Cardiac fibroblast (primary cell): ENCODE data around the gene OR5H15.
A peak's percentile ranks its signal among the peaks of the same experiment; 100 is the strongest.
"Not testable (repeated sequence)": the region's sequence is repeated elsewhere in the genome, so short reads cannot be mapped to it uniquely, and the experiment has no call there.

ENCODE experiments used
- DNase-seq, 2 donors: peaks; one replicate each; pipeline versions ENCODE4 v3.0.0 to v3.0.0-alpha.2; 2010; ENCODE audit warnings: low read depth in 2 of 2
- H3K4me3 ChIP-seq, 2 donors: replicated peaks in 1 of 2; 1 replicate in 1 of 2; 2 replicates in 1 of 2; pipeline ENCODE4 v1.5.1; 2011; ENCODE audit warnings: low read depth in 2 of 2, low read length in 2 of 2, mild to moderate bottlenecking in 2 of 2, moderate library complexity in 1 of 2
- TF ChIP-seq, protein P1 (sequence below): IDR thresholded peaks from one replicate; pipeline ENCODE4 v1.5.1; 2011; ENCODE audit warnings: low read depth, mild to moderate bottlenecking, low read length, inconsistent platforms

OR5H15 gene

DNA sequence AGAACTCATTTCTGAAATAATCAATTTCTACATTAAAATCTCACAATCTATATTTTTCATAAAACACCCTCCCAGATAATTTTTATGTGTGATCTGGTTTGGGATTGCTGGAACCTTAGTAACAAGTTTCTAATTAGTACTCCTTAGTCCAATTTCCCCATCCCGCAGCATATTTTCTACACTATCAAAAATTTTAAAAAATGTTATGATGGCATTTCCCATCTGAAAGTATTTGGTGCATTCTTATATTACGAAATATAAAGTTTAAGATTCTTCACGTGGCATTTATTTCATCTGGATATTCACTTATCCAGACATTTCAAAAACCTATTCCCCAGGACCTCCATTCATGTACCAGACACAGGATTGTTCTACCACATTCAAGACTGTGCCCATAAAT, 17.7 kb upstream of the OR5H15 start:
- DNase-seq = no peak
- TF ChIP-seq, protein P1, sequence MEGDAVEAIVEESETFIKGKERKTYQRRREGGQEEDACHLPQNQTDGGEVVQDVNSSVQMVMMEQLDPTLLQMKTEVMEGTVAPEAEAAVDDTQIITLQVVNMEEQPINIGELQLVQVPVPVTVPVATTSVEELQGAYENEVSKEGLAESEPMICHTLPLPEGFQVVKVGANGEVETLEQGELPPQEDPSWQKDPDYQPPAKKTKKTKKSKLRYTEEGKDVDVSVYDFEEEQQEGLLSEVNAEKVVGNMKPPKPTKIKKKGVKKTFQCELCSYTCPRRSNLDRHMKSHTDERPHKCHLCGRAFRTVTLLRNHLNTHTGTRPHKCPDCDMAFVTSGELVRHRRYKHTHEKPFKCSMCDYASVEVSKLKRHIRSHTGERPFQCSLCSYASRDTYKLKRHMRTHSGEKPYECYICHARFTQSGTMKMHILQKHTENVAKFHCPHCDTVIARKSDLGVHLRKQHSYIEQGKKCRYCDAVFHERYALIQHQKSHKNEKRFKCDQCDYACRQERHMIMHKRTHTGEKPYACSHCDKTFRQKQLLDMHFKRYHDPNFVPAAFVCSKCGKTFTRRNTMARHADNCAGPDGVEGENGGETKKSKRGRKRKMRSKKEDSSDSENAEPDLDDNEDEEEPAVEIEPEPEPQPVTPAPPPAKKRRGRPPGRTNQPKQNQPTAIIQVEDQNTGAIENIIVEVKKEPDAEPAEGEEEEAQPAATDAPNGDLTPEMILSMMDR = no peak
- H3K4me3 ChIP-seq = no peak overlapping the region

DNA sequence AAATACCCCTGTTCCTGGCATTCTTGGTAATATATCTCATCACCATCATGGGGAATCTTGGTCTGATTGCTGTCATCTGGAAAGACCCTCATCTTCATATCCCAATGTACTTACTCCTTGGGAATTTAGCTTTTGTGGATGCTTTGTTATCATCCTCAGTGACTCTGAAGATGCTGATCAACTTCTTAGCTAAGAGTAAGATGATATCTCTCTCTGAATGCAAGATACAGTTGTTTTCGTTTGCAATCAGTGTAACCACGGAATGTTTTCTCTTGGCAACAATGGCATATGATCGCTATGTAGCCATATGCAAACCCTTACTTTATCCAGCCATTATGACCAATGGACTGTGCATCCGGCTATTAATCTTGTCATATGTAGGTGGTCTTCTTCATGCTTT, 17.0 kb upstream of the OR5H15 start:
- not testable (repeated sequence) for H3K4me3 ChIP-seq, DNase-seq

DNA sequence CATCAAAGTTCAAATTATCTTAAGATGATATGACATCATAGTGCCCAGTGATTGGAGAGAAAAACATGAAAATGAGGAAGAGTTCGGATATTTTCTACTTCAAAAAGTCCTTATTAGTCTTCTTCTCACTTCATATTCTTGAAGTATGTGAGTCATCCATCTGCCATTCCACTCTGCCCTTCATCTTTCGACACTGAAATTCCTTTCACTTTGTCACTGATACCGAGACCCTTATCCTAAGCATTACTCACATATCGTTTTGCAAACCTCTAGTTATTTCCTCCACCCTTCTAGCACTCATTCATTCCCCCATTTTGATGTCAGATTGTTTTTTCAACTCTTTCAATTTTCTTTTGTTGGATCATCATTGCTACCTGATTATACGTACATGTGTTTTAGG, 15.3 kb upstream of the OR5H15 start:
- no peak overlapping the region for H3K4me3 ChIP-seq
- peak in 1 of 2 donors; percentile 18 for DNase-seq
- TF ChIP-seq, protein P1 = no peak

DNA sequence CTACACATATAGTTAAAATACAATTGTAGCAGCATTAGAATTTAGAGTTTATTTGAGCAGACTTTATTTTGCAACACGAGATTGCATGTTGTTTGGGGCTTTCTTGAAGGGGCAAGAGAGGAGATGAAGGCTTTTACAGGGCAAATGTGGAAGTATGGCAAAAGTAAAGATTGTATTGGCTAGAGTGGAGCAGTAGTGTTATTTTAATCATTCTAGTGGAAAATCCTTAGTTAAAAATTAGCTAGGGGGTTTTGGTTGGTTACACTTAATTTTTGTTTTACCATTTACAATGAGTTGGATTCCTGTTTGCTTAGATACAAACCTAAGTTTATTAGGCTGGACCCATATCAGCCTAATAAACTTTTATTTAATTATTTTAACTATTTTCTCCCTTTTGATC, 4.6 kb downstream of the OR5H15 start:
- DNase-seq = no peak
- H3K4me3 ChIP-seq = no peak overlapping the region
- TF ChIP-seq, protein P1 = no peak

DNA sequence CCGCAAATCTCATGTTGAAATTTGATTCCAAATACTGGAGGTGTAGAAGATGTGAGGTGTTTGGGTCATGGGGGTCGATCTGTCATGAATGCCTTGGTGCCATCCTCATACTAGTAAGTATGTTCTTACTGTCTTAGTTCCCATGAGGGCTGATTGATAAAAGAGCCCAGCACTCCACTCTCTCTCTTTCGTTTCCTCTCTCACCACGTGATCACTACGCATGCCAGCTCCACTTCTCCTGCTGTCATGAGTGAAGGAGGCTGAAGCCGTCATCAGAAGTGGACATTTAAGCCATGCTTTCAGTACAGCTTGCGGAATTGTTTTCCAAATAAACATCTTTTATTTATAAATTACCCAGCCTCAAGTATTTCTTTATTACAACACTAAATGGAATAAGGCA, 6.1 kb downstream of the OR5H15 start:
- TF ChIP-seq, protein P1 = no peak
- H3K4me3 ChIP-seq = no peak overlapping the region
- no peak for DNase-seq

DNA sequence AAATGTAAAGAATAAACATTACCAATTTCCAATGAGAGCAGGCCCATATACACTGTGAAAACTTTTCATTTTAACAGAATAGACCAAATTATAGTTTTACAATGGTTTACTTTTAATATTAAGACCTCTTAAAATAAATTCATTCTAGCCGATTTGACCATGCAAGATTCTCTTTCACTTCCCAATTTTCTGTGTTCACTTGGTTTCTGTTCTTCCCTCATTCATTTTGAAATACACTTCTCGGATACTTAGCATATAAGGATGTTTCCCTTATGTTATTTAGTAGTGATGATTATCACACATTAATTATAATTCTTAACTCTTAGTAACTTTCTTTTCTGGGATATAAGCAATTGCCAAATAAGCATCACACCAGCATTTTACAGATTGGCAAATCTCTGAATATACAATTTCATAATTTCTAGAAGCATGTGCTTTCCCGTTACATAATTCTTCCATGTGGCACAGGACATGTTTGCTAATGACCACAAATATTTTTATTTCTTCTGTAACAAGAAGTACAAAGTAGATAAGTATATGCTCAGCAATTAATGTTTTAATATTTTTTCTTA, 13.9 kb downstream of the OR5H15 start:
- TF ChIP-seq, protein P1 = no peak
- H3K4me3 ChIP-seq = no peak overlapping the region
- DNase-seq = no peak

DNA sequence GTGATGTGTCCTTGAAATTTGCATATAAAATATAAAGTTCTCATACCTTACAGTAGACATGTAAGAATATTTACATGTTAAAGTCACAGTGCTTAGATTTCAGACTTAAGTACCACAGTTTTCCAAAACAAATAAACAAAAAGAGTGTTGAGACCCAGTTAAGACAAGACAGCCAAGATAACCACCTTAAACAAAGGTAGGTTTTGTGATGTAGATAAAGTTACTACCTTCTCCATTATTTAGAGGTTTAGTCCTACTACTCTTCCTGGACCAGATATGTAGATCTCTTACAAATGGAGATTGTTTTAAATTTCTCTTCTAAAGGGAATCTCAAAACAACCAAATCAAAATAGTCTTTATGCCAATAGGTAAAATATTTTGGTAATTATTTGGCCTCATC, 15.7 kb downstream of the OR5H15 start:
- TF ChIP-seq, protein P1 = no peak
- no peak for DNase-seq
- H3K4me3 ChIP-seq = no peak overlapping the region
